HG02610 (cell line): ENCODE results near the gene ANKHD1.

ENCODE experiments used
- ATAC-seq: cut with Tn5 transposase; IDR thresholded peaks from one replicate; pipeline ENCODE4 v1.9.1; 2021; ENCODE audit warnings: mild to moderate bottlenecking, moderate library complexity; ENCODE audit not compliant: unreplicated experiment

The ANKHD1 gene, protein sequence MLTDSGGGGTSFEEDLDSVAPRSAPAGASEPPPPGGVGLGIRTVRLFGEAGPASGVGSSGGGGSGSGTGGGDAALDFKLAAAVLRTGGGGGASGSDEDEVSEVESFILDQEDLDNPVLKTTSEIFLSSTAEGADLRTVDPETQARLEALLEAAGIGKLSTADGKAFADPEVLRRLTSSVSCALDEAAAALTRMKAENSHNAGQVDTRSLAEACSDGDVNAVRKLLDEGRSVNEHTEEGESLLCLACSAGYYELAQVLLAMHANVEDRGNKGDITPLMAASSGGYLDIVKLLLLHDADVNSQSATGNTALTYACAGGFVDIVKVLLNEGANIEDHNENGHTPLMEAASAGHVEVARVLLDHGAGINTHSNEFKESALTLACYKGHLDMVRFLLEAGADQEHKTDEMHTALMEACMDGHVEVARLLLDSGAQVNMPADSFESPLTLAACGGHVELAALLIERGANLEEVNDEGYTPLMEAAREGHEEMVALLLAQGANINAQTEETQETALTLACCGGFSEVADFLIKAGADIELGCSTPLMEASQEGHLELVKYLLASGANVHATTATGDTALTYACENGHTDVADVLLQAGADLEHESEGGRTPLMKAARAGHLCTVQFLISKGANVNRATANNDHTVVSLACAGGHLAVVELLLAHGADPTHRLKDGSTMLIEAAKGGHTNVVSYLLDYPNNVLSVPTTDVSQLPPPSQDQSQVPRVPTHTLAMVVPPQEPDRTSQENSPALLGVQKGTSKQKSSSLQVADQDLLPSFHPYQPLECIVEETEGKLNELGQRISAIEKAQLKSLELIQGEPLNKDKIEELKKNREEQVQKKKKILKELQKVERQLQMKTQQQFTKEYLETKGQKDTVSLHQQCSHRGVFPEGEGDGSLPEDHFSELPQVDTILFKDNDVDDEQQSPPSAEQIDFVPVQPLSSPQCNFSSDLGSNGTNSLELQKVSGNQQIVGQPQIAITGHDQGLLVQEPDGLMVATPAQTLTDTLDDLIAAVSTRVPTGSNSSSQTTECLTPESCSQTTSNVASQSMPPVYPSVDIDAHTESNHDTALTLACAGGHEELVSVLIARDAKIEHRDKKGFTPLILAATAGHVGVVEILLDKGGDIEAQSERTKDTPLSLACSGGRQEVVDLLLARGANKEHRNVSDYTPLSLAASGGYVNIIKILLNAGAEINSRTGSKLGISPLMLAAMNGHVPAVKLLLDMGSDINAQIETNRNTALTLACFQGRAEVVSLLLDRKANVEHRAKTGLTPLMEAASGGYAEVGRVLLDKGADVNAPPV (N-terminal part only)

DNA sequence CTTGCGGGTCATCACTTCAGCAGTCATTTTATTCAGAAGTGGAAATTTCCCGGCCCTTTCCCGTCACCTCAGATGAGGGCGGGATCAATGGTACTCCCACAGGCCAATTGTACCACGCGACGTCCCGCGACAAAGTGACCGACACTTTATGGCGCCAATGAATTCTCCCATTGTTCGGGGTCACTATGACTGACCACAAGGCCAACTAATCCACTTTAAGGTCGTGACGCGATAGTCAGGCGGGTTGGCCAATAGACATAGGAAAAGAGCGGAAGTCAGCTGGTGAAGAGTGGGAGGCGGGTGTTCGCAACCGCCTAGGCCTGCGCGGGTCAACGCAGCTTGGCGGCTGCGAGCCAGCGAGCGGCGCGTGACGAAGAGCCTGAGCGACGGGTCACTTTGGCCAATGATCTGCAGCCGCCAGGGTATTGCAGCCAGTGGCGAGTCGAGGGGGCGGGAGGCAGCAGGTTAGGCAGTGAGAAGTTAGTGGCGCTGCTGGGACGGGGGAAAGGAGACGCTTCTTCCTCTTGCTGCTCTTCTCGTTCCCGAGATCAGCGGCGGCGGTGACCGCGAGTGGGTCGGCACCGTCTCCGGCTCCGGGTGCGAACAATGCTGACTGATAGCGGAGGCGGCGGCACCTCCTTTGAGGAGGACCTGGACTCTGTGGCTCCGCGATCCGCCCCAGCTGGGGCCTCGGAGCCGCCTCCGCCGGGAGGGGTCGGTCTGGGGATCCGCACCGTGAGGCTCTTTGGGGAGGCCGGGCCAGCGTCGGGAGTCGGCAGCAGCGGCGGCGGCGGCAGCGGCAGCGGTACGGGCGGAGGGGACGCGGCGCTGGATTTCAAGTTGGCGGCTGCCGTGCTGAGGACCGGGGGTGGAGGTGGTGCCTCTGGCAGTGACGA lies at the start of gene ANKHD1:
TSS of gene ANKHD1 (plus strand) at position 472 of the 896 bp plus-strand sequence. CDS start at position 607, 135 bp downstream.
- ATAC-seq, result peak; percentile 88

DNA sequence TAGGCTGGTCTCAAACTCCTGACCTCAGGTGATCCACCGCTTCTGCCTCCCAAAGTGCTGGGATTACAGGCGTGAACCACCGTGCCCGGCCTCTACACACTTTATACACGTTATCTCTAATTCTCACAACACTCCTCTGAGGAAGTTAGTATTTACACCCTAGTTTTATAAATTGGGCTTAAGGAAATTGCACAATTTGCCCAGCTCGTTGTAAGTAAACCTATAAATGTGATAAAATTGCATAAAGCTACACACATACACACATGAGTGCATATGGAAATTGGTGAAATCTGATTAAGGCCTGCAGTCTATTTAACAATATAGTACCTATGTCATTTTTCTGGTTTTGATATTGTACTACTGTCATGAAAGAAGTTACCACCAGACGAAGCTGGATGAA lies 46.1 kb upstream of the ANKHD1 start:
- ATAC-seq, result no peak

DNA sequence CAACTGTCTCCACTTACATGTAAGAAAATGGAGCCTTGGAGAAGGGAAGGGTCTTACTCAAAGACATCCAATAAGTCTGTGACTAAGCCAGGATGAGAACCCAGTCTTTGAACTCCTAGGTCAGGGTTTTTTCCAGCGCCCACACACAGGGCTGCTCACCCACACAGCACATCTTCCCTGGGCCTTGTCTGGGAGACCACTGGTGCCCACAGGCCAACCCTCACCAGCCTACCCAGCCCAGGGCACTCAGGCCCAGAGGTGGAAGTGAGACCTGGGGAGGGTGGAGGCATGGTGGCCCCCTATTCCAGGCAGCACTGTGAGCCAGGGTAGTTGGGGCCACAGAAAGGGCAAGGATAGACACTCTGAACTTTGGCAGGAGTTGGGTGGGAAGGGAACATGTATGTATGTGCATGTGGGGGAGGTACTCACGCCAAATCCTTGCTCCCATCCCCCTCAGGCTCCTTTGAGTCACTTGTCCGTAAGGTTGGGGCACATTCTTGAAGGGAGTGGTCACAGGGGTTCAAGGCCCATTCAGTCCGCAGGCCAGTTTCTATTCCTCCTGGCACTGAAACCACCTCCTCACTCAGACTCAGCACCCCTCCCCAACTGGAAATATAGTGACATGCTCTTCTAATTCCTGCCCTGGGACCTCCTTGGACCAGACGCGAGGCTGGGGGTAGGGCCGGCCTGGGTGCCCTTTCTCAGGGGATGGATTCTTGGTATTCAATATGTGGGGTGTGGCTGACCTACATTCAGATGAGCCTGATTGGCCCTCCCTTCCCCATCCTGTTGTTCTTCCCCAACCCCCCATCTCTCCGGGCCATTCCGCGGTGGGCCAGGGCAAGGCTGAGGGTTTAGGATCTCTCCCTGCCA lies 44.5 kb upstream of the ANKHD1 start:
- peak; percentile 22 for ATAC-seq

DNA sequence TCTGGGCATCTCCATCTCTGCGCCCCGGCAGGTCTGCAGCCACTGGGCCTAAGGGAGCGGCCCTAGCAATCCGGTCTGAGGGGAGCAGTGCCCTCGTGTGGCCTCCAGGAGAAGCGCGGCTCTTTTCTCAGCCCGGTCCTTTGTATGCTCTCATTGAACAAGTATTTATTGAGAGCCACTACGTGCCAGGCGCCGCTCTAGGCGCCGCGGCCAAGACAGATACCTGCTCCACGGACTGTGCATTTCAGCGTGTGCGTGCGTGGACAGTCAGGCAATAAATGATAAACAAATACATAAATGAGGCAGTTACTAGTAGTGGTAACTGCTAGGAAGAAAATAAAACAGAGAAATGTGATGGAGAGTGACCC lies 43.9 kb upstream of the ANKHD1 start:
- peak; percentile 96 for ATAC-seq

- ATAC-seq, result no peak
Measured at GRCh38 chr5:140358738-140359310, 42.8 kb upstream of the ANKHD1 start.

DNA sequence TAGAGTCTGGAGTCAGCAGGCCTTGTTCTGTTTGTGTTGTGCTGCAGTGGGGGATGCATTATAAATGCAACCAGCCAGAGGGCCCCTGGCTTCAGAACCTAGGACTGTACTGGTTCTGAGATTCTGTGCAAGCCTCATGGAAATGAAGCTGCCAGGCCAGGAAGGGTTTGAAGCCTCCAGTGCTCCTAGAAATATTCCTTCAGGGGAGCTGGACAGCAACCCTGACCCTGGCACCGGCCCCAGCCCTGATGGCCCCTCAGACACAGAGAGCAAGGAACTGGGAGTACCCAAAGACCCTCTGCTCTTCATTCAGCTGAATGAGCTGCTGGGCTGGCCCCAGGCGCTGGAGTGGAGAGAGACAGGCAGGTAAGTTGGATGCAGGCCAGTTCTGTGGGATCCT lies 41.5 kb upstream of the ANKHD1 start, which contains the start of gene SLC4A9:
TSS of gene SLC4A9 (plus strand) at position 94 of the 400 bp plus-strand sequence. CDS start at position 137, 43 bp downstream.
- no peak for ATAC-seq

- no peak for ATAC-seq
Measured at GRCh38 chr5:140360681-140361479, 40.8 kb upstream of the ANKHD1 start.

- ATAC-seq, result no peak
Measured at GRCh38 chr5:140361901-140362300, 39.7 kb upstream of the ANKHD1 start.

DNA sequence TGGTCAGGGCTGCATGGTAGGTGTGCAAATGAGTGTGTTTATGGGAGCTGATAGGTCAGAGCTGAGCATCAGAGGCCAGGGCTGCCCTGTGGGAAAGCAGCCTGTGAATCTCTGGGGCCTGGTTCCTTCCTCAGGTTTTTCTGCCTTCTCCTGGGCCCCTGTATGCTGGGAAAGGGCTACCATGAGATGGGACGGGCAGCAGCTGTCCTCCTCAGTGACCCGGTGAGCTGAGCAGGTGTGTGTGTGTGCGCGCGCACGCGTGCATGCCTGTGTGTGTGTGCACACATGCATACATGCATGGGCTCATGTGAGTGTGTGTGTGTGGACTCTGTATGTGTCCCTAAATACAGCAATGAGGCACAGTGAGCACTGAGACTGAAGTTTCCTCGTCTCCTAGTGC lies 39.3 kb upstream of the ANKHD1 start:
- no peak for ATAC-seq

- peak; percentile 92 for ATAC-seq
Measured at GRCh38 chr5:140362875-140363630, 38.6 kb upstream of the ANKHD1 start.

DNA sequence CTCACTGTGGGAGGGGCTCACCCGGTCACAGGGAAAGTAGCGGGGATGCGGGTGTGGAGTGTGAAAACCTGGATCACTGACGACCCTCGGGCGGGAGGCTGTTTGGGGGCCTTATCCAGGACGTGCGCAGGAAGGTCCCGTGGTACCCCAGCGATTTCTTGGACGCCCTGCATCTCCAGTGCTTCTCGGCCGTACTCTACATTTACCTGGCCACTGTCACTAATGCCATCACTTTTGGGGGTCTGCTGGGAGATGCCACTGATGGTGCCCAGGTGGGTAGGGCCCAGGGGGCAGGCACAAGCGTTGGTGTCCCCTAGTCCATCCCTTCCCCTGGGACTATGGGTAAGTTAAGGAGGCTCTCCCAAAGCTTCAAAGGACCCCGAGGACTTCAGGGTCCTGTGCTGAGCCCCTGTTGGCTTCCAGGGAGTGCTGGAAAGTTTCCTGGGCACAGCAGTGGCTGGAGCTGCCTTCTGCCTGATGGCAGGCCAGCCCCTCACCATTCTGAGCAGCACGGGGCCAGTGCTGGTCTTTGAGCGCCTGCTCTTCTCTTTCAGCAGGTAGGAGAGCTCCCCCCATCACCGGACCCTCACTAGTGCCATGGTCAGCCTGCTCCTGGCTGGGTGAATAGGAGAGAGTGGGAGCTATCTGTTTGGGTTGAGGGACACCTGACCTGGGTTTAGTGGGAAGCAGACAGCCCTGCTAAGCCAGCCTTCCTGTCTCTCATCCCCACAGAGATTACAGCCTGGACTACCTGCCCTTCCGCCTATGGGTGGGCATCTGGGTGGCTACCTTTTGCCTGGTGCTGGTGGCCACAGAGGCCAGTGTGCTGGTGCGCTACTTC lies 37.8 kb upstream of the ANKHD1 start:
- ATAC-seq, result no peak

DNA sequence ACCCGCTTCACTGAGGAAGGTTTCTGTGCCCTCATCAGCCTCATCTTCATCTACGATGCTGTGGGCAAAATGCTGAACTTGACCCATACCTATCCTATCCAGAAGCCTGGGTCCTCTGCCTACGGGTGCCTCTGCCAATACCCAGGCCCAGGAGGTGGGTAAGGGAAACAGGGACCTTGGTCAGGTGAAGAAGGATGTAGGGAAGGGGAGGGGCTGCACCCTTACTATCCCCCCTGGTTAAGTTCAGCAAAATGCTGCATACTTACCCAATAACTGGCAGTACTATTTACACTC lies 37.2 kb upstream of the ANKHD1 start:
- no peak for ATAC-seq

GRCh38 chr5:140365282-140365681 lies 36.4 kb upstream of the ANKHD1 start:
- no peak for ATAC-seq

DNA sequence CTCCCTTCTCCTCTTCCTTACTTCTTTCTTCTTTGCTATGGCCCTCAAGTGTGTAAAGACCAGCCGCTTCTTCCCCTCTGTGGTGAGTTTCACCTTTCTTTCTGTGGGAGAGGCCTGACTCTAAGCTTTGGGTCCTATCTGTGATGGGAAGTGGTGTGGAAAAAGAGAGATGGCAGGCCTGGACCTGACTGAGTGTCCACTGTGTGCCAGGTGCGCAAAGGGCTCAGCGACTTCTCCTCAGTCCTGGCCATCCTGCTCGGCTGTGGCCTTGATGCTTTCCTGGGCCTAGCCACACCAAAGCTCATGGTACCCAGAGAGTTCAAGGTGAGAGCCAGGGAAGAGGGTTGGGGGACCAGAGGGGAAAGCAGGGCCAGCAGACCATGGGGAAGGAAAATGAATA lies 35.7 kb upstream of the ANKHD1 start:
- ATAC-seq, result no peak

GRCh38 chr5:140366589-140367255 lies 34.9 kb upstream of the ANKHD1 start:
- ATAC-seq, result no peak
